Measurements from ENCODE around the gene AARS1.

AARS1 gene

DNA sequence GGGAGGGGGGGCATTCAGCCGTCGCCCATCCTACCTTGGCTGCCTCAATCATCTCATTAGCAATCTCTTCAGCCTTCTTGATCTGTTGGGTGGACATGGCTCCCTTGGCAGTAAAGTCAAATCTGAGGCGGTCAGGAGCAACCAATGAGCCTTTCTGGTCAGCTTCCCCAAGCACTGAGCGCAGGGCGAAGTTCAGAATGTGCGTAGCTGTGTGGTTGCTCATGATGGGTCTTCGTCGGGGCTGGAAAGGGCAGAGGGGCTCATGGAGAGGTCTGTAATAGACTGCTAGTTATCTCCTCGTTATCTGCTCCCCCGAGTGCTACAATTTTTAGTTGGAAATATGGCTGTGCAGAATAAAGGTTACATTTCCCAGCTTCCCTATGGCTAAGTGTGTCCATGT, 30.4 kb downstream of the AARS1 start:
- Histone ChIP-seq H3K27me3 (no peaks in the 10 kb centered on the region), H3K27ac (no peak overlapping the region), H3K9me3 (replicated peaks in 1 of 11) (no peaks in the 10 kb centered on the region), H3K4me3 (no peak overlapping the region), H4K20me1 (peaks cover 0 to 92% (median 36%) of the 10 kb centered on the region in 11 experiments; a peak in 12 of 22 replicates), H3K36me3 (peaks cover 98 to 100% (median 100%) of the 10 kb centered on the region in 11 experiments), H3K4me1 (no peaks in the 10 kb centered on the region), H3K9ac (no peak overlapping the region), H3K4me2 (no peak overlapping the region)
- no peak for TF ChIP-seq Cebpa-rat (IDR thresholded peaks at IDR 0.05)

DNA sequence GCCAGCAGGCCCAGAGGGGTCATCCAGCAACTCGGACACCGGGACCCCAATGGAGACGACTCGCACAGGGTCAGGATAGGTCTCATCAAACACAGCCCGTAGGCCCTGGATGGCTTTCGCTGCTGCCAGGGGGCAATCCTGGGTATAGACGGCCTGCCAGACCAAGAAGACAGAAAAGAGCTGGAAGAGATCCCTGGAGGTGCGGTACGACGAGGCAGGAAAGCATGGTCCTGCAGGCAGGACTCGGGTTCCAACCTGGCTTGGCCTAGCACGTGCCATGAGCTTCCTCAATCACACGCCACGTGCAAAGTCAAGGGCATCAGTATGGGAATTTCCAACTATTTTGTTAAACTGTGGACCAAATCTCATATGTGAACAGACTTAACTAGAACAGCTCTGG, 31.2 kb downstream of the AARS1 start:
- no peak overlapping the region for H3K27ac ChIP-seq
- no peaks in the 10 kb centered on the region for H3K27me3 ChIP-seq
- no peak overlapping the region for H3K4me2 ChIP-seq
- no peak overlapping the region for H3K4me3 ChIP-seq
- TF ChIP-seq Cebpa-rat (IDR thresholded peaks at IDR 0.05), result no peak
- peaks cover 0 to 92% (median 43%) of the 10 kb centered on the region in 11 experiments; a peak in 15 of 22 replicates for H4K20me1 ChIP-seq
- H3K36me3 ChIP-seq, result peaks cover 98 to 100% (median 100%) of the 10 kb centered on the region in 11 experiments
- H3K9ac ChIP-seq, result no peak overlapping the region
- H3K9me3 ChIP-seq (replicated peaks in 1 of 11), result no peaks in the 10 kb centered on the region
- no peaks in the 10 kb centered on the region for H3K4me1 ChIP-seq

DNA sequence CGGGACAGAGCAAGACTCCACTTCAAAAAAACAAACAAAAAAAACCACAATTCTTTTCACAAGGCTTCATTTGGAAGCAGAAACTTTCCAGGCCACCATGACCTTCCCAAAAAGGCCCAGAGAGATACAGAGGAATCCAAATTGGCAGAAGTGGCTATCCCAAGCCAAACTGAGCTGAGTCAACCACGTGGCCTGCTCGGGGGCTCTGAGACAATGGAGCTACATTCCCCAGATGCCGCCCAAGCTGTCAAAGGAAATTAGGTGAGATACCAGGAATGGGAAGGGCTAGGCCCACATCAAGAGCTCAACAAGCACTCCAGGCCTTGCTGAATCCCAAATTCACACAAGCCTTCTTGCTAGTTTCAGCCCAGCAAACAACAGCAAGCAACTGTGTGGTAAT, 31.9 kb downstream of the AARS1 start:
- H3K4me3 ChIP-seq, result no peak overlapping the region
- no peak overlapping the region for H3K4me2 ChIP-seq
- H3K27me3 ChIP-seq, result no peaks in the 10 kb centered on the region
- peaks cover 98 to 100% (median 100%) of the 10 kb centered on the region in 11 experiments for H3K36me3 ChIP-seq
- H3K27ac ChIP-seq, result no peak overlapping the region
- no peak for TF ChIP-seq Cebpa-rat (IDR thresholded peaks at IDR 0.05)
- H3K9ac ChIP-seq, result no peak overlapping the region
- no peaks in the 10 kb centered on the region for H3K4me1 ChIP-seq
- H4K20me1 ChIP-seq, result peaks cover 0 to 94% (median 47%) of the 10 kb centered on the region in 11 experiments; a peak in 16 of 22 replicates
- no peaks in the 10 kb centered on the region for H3K9me3 ChIP-seq (replicated peaks in 1 of 11)

DNA sequence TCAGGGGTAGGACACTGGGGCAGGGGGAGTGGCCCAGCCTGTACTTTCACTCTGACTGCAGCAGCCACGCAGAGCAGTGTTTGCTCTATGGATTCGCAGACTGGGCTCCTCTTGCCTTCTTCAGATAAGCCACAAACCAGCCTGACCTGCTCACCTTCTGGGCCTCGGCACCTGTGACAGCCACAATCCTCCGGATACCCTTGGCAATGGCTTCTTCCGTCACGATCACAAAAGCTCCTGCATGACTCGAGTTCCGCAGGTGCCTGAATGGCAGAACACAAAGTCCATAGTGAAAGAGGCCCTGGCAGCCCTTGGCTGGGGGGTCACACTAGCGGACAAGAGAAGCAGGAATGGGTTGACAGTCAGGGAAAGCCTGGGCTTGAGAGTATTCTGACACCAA, 33.7 kb downstream of the AARS1 start:
- TF ChIP-seq Cebpa-rat (IDR thresholded peaks at IDR 0.05), result no peak
- Histone ChIP-seq H3K4me2 (no peak overlapping the region), H3K36me3 (peaks cover 84 to 87% (median 86%) of the 10 kb centered on the region in 11 experiments), H3K27me3 (no peaks in the 10 kb centered on the region), H3K4me1 (no peaks in the 10 kb centered on the region; a peak in 1 of 20 replicates), H4K20me1 (peaks cover 10 to 85% (median 56%) of the 10 kb centered on the region in 11 experiments; a peak in 21 of 22 replicates), H3K4me3 (no peak overlapping the region), H3K9ac (peak overlapping the region in 1 of 11 experiments; percentile 3; a peak in 1 of 22 replicates), H3K9me3 (replicated peaks in 1 of 11) (no peaks in the 10 kb centered on the region), H3K27ac (no peak overlapping the region)

DNA sequence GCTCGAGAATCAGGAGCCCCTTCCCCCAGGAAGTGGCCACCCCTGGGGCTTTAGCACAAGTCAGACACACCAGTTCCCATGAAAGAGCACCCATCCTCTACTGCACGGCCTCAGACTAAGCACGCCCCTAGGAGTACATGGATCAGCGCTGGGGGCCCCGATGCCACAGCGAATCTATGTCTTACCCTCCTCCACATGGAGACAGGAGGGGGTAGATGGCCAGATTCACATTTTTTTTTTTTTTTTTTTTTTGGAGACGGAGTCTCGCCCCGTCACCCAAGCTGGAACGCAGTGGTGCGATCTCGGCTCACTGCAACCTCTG, 34.4 kb downstream of the AARS1 start:
- Histone ChIP-seq H3K9me3 (replicated peaks in 1 of 11) (no peaks in the 10 kb centered on the region), H3K4me2 (no peak overlapping the region), H4K20me1 (peaks cover 17 to 85% (median 62%) of the 10 kb centered on the region in 11 experiments; a peak in 21 of 22 replicates), H3K4me1 (peaks cover 4 to 5% (median 5%) of the 10 kb centered on the region in 10 experiments), H3K36me3 (peaks cover 79 to 87% (median 84%) of the 10 kb centered on the region in 11 experiments), H3K27me3 (no peaks in the 10 kb centered on the region), H3K27ac (no peak overlapping the region), H3K4me3 (no peak overlapping the region), H3K9ac (0 out of 22 replicates have a peak overlapping the region, but pooled peaks of 1 of the 11 experiments have one; percentile 9)
- no peak for TF ChIP-seq Cebpa-rat (IDR thresholded peaks at IDR 0.05)

DNA sequence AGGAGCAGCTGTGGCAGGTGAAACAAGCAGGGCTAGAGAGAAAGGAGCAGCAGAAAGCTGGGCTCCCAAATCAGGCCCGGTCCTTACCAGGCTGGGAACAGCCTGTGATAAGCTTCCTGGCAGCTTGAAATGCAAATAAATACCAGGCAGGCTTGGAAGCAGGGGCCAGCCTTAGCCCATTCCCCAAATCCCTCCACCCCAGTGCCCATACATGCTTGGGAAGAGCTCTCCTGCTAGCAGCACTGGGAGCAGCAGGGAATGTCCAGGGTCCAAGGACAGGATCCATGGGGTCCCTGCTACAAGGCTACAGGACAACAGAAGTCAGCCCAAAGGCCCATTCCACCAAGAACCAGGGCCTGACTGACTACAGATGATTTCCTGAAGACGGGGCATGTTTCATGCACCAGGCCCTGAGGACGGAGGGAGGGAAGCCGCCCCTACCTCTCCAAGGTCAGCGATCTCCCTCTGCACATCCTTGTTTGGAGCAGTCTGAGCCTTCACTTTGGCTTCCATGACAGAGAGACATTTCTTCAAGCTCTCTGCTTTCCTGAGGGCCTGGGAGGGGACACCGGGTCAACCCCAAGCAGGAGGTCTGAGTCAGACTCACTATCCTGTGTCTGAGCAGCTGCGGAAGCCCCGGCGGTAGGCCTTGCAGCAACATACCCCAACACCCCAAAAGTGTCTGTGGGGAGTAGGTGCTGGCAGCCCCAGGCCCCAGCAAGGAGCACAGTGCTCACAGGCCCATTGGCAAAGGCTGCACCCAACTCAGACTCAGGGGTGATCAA, 34.9 kb downstream of the AARS1 start:
- Histone ChIP-seq H3K27me3 (no peaks in the 10 kb centered on the region), H3K9ac (0 out of 22 replicates have a peak overlapping the region, but pooled peaks of 1 of the 11 experiments have one; percentile 9), H3K27ac (no peak overlapping the region), H3K36me3 (peaks cover 75 to 87% (median 84%) of the 10 kb centered on the region in 11 experiments), H3K9me3 (replicated peaks in 1 of 11) (no peaks in the 10 kb centered on the region), H3K4me1 (peaks cover 9 to 11% (median 10%) of the 10 kb centered on the region in 10 experiments), H3K4me2 (no peak overlapping the region), H3K4me3 (no peak overlapping the region), H4K20me1 (peaks cover 22 to 88% (median 68%) of the 10 kb centered on the region in 11 experiments; a peak in 21 of 22 replicates)
- no peak for TF ChIP-seq Cebpa-rat (IDR thresholded peaks at IDR 0.05)

DNA sequence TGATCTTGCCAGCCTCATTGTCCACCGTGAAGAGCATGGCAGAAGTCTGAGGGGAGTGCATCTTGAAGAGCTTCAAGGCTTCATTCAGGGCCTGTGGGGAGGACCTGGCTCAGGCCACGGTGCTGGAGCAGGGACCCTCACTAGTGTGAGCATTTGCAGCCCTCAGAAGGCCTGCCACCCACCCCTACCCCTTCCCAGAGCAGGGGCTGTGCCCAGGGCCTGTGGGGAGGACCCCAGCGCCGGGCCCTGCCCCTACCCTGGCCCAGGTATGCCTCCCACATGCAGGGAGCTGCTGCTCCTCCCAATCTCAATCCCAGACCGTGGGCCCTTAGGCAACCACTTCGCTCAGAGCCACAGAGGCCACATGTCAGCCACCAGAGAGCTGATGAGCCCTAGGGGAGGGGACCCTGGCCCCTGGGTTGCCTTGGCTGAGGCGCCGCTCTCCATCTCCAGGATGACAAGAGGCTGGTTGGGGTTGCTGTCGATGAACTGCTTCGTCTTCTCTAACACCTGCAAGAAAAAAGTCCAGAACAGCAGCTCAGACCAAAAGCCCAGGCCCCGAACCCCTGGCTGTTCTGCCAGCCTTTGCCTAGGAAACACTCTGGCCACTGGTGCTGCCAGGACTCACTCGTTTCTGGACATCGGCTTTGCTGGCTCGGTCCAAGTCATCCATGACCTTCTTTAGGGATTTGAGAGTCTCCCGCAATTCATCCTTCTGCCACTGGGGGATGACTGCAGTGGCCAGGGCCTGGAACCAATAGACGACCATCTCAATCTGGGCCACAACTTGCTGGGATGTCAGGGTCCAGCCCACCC, 35.8 kb downstream of the AARS1 start:
- Histone ChIP-seq H3K9ac (no peak overlapping the region), H4K20me1 (peaks cover 31 to 89% (median 70%) of the 10 kb centered on the region in 11 experiments; a peak in 21 of 22 replicates), H3K27ac (no peak overlapping the region), H3K4me2 (no peak overlapping the region), H3K9me3 (replicated peaks in 1 of 11) (no peaks in the 10 kb centered on the region), H3K4me1 (peaks cover 11 to 20% (median 19%) of the 10 kb centered on the region in 10 experiments), H3K27me3 (no peaks in the 10 kb centered on the region), H3K36me3 (peaks cover 66 to 87% (median 79%) of the 10 kb centered on the region in 11 experiments), H3K4me3 (no peak overlapping the region)
- no peak for TF ChIP-seq Cebpa-rat (IDR thresholded peaks at IDR 0.05)

DNA sequence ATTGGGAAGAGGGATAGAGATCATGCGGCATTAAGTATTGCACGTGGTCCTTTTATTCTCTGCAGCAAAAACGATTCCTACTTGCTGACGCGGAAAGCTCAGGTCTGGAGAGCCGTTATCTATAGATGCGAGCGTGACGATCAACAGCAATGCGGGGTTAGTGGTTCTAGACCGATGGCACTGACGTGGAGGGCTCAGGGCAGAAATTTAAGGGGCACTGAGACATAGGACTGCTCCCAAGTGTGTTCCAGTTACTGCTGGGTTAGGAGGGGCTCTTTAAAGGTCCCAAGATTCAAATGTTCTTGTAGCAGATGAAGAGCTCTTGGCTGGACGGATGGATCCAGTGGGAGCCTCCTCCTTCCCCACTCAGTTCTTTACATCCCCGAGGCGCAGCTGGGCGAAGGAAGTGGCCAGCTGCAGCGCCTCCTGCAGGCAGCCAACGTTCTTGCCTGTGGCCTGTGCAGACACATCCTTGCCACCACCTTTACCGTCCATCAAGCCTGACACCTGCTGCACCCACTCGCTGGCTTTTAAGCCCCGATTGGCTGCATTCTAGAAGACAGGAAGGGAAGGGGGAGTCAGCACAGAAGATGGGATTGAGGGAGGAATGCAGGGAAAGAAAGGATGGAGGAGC, 36.8 kb downstream of the AARS1 start:
- H3K4me3 ChIP-seq, result no peak overlapping the region
- H3K27me3 ChIP-seq, result no peaks in the 10 kb centered on the region
- H3K9me3 ChIP-seq (replicated peaks in 1 of 11), result no peaks in the 10 kb centered on the region
- peaks cover 41 to 93% (median 60%) of the 10 kb centered on the region in 11 experiments; a peak in 21 of 22 replicates for H4K20me1 ChIP-seq
- H3K4me1 ChIP-seq, result peaks cover 11 to 21% (median 19%) of the 10 kb centered on the region in 10 experiments
- H3K27ac ChIP-seq, result no peak overlapping the region
- 0 out of 22 replicates have a peak overlapping the region, but pooled peaks of 1 of the 11 experiments have one; percentile 99 for H3K9ac ChIP-seq
- peaks cover 56 to 85% (median 73%) of the 10 kb centered on the region in 11 experiments for H3K36me3 ChIP-seq
- no peak for TF ChIP-seq Cebpa-rat (IDR thresholded peaks at IDR 0.05)
- H3K4me2 ChIP-seq, result no peak overlapping the region

All from BLaER1 treated with 17β-estradiol and CSF1 and Interleukin-3, amounts not matched to agents 10 nM and 100 nM (cell line).